GM21423 (cell line): ENCODE results near the gene CARD10.
A peak's percentile ranks its signal among the peaks of the same experiment; 100 is the strongest.

Source experiments
- ATAC-seq: cut with Tn5 transposase; IDR thresholded peaks from one replicate; pipeline ENCODE4 v1.9.1; 2021; ENCODE audit warnings: mild to moderate bottlenecking, moderate library complexity; ENCODE audit not compliant: unreplicated experiment

The CARD10 gene

DNA sequence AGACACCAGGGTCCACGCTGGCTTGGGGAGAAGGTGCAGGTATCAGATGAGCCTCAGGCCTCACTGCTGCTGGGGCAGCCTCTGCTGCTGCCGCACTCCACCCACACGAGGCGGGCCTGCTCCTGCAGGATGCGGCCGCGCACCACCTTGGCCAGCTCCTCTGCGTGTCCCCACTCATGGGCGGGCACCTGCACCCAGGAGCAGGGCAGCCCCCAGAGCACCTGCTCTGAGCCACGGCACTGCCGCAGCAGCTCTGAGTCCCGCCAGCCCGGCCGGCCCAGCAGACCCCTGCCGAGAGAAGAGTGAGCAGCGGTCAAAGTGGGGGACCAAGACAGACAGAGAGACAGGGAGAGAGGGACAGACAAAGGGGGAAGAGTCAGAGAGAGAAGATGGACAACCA is 28.1 kb downstream of the CARD10 start:
- ATAC-seq, result no peak

- ATAC-seq, result no peak
These were observed 29.2 kb downstream of the CARD10 start for GRCh38 chr22:37489983-37490382.

DNA sequence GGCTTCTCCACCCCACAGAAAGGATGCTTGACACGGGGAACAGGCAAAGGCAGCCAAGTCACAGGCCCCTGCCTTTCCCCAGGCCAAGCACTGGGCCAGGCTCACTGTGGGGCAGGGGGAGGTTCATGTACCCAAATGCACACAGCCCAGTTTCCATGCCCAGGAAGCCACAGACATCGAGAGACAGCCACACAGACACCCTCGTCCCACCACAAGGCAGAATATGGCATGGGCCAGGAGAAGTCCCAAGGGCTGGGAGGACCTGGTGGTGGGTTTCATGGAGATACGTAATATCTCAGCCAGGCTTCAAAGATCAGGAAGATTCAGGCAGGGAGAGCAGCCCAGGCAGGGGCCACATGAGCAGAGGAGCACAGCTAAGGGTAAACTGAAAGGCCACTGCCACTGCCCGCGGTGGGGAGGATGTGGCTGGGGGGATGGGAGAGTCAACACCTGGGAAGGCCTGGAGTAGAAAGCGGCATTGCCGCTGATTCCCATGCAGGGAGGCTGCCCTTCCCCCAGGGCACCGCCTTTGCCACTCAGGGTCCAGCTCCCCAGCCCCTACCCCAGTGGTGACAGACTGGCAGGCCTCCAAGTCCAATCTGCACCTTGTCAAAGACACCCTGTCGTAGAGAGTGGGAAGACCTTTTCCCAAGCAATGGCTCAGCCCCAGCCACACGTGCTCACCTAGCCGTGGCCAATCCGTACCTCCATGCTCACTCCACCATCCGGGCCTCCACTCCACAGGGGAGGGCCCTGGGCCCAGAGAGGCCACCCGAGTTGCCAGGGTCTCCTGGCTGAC is 30.7 kb downstream of the CARD10 start:
- ATAC-seq, result no peak

- no peak for ATAC-seq
These were observed 31.6 kb downstream of the CARD10 start for GRCh38 chr22:37487571-37487970.

DNA sequence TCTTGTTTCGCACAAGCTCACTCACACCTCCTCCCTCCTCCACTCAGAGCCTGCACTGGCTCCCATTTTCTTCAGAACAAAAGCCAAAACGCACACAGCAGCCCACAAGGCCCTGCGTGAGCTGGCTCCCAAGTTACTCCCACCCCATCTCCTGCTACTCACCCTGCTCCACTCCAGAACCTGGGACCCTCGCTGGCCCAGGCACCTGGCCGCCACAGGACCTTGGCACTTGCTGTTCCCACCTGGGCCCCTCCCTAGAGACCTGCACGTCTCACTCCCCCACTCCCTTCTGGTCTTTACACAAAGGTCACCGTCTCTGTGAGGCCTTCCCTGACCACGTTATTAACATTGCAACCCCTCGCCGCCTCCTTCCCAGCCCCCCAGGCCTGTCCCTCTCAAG is 32.1 kb downstream of the CARD10 start:
- ATAC-seq, result no peak

- ATAC-seq, result peak; percentile 51
These were observed 32.9 kb downstream of the CARD10 start, which contains the start of gene MFNG for GRCh38 chr22:37486224-37486845. MFNG (minus strand) TSS chr22:37486384; CDS start chr22:37486177, 207 bp downstream.

DNA sequence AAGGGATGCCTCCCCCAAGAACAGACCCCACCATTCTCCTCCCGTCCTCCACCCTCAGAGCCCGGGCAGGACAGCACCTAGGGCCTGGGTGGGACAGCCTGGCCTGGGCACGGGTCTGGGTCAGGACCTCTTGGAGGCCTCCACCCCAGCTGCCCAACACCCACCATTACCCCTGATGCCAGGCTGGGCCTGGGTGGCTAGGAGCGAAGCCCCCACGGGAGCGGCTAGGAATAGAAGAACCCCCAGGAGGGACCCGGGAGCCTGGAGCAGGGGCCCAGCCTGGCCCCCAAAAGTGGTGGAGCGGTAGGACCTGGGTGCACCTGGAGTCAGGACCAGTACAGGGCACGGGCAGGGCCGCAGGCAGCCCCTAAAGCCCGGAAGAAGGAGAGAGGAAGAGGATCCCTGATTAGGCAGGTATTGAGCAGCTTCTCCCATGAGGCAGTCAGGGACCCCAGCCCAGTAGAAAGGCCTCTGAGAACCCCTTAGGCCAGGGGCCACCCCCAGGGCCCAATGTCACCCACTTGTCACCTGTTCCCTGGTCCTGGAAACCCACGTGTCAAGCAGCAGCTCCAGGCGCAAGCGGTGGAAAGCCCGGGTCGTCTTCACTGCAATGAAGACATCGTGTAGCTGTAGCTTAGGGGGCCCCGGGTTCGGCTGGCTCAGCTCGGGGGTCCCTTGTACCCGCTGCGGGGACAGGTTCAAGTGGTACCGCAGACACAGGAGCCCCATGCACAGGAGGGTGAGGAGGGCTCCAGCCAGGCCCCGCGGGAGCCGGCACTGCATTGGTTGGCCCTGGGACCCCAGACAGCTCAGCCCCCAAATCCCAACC is 33.6 kb downstream of the CARD10 start:
- ATAC-seq, result no peak

- ATAC-seq, result peak; percentile 45
These were observed 34.5 kb downstream of the CARD10 start for GRCh38 chr22:37484480-37485394.

DNA sequence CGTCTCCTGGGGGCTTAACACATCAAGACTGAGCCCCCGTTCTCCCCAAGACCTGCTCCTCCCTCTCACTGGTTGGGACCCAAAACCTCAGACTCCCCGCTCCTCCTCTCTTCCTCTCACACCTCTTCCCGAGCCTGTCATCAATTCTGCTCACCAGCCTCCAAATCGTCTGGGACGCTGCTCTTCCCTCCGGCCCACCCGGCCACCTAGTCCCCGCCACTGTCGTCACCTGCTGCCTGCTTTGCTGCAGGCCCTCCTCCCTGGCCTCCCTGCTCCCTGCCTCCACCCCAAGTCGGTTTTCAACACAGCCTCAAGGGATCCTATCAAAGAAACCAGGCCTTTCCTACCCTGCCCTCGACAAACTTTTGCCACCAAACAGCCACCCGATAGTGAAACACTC is 36.2 kb downstream of the CARD10 start:
- no peak for ATAC-seq

- no peak for ATAC-seq
These were observed 37.0 kb downstream of the CARD10 start for GRCh38 chr22:37482244-37482643.

- ATAC-seq, result no peak
These were observed 37.8 kb downstream of the CARD10 start for GRCh38 chr22:37481347-37481907.

DNA sequence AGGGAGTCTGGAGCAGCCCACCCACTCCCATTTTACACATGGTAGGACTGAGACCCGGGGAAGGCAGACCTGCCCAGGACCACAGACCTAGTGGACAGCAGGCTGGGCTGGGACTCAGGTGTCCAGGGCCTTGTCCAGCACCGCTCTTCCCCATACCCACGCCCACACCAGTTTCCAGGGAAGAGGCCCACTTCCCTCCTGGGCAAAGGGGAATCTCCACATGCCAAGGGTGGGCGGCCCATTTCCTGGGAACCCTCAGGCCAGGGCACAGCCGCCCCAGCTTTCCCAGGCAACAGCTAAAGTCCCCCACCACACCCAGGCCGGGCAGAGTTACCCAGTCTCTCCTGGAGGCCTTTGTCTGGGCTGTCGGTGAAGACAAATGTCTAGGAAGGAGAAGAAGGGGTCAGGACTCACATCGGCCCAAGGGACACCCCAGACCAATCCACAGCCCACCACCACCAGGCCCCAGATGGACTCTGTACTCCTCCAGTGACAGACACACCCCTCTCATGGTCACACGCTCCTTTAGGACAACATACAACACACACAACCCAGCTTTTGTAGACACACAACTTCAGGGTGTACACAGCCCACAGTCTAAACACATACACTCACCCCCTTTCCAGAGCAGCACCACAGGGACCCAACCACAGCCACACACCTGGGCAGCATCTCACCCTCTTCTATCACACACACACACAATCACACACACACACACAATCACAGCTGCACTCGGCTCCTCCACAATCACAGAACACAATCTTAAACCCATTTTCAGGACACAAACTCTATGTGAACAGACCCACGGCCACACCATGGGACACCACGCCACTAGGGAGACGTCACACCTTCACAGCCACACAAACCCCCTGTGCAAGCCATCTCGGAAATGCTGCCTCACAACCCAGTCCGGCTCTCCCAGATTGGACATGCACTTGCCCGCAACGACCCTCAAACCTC is 38.5 kb downstream of the CARD10 start:
- no peak for ATAC-seq

DNA sequence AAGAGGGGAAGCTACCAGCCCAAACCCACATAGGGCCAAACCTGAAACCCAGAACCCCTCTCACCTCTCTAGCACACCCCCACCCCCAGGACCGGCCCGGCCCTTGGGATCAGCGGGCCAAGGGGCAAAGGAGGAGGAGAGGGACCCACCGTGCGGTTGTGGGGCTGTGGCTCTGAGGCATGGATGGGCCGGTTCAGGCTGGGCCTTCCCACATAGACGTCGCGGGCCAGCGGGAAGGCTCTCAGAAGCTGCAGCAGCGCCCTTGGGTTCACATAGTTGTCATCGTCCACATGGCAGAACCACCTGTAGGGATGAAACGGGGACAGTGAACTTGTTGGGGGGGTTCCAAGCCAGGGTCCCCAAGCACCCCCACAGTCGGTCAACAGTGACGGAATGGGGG is 40.0 kb downstream of the CARD10 start:
- ATAC-seq, result no peak

- no peak for ATAC-seq
These were observed 42.6 kb downstream of the CARD10 start for GRCh38 chr22:37476389-37477329.

- no peak for ATAC-seq
These were observed 44.6 kb downstream of the CARD10 start for GRCh38 chr22:37474447-37475090.

DNA sequence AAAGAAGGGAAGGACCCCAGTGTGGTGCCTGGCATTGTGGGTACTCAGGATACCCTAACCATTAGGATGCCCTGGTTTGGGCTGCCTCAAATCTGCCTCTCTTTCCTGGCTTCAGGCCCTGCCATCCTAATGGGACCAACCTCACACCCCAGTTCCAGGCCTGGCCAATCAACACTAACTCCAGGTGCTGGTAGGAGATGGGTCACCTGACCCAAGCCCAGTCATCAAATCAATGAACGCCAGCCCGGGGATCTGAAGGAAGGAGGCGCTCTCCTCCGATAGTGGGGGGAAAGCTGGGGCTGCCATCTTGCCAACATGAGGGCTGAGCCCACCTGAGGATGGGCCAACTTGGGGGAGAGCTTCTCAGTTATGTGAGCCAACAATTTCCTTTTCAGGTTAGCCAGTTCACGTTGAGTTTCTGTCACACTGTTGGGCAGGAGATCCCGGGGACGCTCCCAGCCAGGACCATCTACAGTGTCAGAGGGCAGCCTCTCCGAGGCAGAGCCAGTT is 45.7 kb downstream of the CARD10 start:
- ATAC-seq, result no peak

DNA sequence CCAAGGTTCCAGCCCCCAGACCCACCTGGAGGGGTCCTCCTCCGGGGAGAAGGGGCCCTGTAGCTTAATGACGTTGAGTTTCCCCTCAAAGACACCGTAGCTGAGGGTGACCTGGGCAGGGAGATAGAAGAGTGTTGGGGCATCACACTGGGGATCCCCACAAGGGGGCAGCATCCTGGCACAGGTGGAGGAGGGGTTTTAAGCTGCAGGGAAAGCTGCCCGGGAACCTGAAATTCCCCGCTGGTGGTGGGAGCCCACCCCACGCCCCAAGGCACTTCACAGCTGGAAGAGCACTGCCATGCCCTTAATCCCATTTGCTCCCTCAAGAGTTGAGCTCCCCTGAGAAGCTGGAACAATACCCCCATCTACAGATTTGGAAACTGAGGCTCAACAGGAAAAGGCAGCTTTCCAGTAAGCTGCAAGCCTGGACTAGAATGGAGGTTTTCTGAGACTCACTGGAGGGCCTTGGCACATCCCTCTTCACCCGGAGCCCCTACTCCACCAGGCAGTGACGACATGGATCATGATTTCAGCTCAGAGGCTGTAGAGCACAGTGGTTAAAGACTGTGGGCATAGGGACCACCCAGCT is 46.7 kb downstream of the CARD10 start:
- no peak for ATAC-seq
